GM12864 (cell line): ENCODE data around the gene IDH1.

ENCODE experiments used
- DNase-seq: peaks from one replicate; pipeline ENCODE4 v3.0.0-alpha.2; 2011; ENCODE audit warnings: low read depth
- H3K4me3 ChIP-seq: 2 replicates; pipeline ENCODE4 v1.5.1; 2011; ENCODE audit warnings: mild to moderate bottlenecking, low read depth, low read length, control low read depth
- CTCF ChIP-seq: IDR thresholded peaks from 2 replicates; pipeline ENCODE4 v1.5.1; 2011; ENCODE audit warnings: low read depth, mild to moderate bottlenecking, moderate library complexity, low read length, control low read depth, inconsistent platforms; ENCODE audit errors: missing control alignments

The IDH1 gene

GRCh38 chr2:208254871-208255556, at the start of gene IDH1:
Gene IDH1, minus strand, starts transcription at chr2:208255071. Its CDS starts 3,520 bp downstream, at chr2:208251551.
- peak within 1 kb of the TSS; percentile 93 for H3K4me3 ChIP-seq
- TF ChIP-seq CTCF, result peak; percentile 64
- DNase-seq, result peak; percentile 40

GRCh38 chr2:208304157-208304556, 49.3 kb upstream of the IDH1 start:
- TF ChIP-seq CTCF, result no peak
- no peak overlapping the region for H3K4me3 ChIP-seq
- no peak for DNase-seq

GRCh38 chr2:208300847-208301618, 46.2 kb upstream of the IDH1 start:
- no peak for TF ChIP-seq CTCF
- DNase-seq, result no peak
- no peak overlapping the region for H3K4me3 ChIP-seq

GRCh38 chr2:208297961-208298360, 43.1 kb upstream of the IDH1 start:
- TF ChIP-seq CTCF, result no peak
- DNase-seq, result no peak
- no peak overlapping the region for H3K4me3 ChIP-seq

GRCh38 chr2:208296610-208297009, 41.7 kb upstream of the IDH1 start:
- no peak for DNase-seq
- no peak overlapping the region for H3K4me3 ChIP-seq

GRCh38 chr2:208295834-208296233, 41.0 kb upstream of the IDH1 start:
- no peak for TF ChIP-seq CTCF
- DNase-seq, result no peak
- no peak overlapping the region for H3K4me3 ChIP-seq

More at GRCh38 chr2:208296610-208297009, 41.7 kb upstream of the IDH1 start:
- TF ChIP-seq CTCF, result no peak
